GM18526 (cell line): ENCODE data around the gene IQCH.

Experiments used
- POLR2A ChIP-seq: IDR thresholded peaks from 3 replicates; pipeline ENCODE4 v1.6.1; 2011; ENCODE audit not compliant: insufficient read length; ENCODE audit errors: extremely low read depth

The IQCH gene

DNA sequence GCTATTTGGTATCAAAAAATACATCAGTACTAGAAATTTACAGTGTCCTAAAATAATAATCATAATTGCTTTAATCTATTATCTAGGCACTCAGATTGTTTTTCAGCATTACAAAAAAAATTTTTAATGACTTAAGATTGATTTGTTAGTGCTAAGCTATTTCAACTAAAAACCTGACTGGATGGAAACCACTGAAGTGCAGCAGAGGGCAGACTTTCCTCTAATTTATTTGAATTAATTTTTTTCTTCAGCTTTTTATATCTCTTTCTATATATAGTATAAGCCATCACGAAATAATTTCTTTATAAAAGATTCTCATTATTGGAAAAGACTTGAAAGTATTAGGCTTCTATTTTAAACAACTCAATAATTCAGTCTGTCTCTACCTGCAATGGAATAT, 131.4 kb downstream of the IQCH start:
- TF ChIP-seq POLR2A: no peak

DNA sequence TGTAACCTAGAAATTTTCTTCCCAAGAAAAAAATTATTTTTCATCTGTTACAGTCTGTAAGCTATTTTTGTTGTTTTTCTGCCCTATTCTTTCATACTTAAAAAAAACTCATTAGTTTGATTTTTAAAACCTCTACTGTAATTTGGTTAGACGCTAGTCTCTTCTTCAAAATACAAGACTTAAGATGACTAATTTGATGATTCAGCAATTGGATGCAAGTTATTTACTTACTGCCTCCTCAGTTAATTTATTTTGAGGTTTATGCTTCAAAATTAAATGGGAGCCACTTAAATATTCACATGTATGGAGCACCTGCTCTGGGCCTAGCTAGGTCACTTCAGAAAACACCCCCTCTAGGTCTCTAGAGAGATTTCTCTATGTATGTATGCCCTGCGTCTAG, 132.4 kb downstream of the IQCH start:
- no peak for TF ChIP-seq POLR2A

DNA sequence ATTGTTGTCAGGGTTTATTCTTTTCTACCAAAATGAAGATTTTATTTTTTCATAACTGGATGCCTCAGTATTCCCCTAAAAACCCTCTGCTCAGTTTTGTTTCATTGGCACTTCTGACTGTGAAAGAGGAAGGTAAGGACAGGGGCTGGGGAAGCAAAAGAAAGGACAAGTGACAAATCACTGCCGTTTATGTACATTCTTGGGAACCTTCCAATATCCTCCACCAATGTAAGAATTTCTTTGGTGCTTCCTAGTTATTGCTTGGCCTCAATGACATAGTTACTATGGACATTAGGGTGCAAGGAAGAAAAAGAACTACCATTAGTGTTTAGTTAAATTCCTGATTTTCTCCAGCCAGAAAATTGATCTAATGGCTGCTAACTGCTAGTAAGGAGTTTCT, 135.4 kb downstream of the IQCH start:
- no peak for TF ChIP-seq POLR2A

DNA sequence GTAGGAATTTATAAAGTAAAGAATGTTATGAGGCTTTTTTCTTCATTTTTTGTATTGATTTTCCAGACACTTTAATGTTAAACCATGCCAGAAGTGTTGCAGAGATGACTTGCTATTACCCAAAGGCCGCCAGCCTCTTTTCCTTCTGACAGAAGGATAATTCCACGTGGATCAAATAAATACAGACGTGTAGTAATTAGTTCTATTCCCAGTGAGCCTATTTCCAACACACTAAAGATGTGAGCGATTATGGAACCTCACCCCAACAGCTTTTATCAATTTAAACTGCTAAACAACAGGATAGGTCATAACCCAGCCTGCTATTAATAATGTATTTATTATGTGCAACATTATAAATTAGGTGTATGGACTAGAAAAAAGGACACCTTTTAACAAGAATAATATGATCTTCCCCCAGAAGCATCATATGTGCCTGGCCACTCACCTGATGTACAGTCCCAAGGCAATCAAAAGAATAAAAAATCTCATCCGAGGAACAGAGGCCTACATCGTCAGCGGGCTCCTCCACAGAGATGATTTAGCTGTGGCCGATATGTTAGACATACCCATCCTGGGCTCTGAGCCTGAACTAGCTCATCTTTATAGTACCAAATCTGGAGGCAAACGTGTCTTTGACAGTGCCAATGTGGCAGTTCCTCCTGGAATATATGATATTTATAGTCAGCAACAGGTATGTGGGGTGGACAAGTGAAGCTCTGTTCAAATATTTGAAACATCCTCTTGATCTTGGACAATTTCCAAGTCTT, 140.5 kb downstream of the IQCH start:
- no peak for TF ChIP-seq POLR2A

DNA sequence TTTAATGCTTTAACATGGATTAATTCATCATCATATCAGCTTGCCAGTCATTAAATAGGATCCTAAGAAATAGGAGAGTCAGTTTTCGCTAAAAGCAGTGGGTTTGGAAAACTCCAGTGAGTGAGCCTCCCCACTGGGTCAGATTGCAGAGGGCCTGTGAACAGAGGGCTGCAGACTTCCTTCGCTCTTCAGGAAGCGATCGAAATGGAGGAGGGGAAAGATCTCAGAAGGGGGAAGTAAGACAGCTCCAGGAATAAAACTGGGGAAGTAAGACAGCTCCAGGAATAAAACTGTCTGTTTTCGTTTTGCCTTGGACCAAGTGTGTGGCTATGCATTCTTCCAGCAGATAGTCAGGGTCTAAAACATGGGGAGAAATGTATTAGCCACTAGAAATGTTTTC, 141.5 kb downstream of the IQCH start:
- TF ChIP-seq POLR2A: no peak

DNA sequence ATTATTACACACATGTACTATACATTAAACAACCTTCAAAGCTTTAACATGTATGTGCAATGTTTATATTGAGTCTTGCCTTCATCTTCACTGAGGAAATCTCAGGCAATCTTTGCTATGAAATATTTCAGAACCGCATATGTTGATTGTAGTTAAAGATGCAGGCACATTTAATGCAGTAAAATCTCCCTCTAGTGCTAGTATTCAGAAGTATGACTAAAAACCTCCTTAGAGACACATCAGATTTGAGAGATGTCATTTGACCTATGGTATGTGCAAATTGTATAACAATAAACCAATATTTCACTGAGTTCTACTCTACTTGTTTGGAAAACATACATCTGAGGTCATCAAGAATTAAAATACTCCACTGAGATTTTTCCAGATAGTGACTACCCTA, 142.6 kb downstream of the IQCH start:
- no peak for TF ChIP-seq POLR2A

DNA sequence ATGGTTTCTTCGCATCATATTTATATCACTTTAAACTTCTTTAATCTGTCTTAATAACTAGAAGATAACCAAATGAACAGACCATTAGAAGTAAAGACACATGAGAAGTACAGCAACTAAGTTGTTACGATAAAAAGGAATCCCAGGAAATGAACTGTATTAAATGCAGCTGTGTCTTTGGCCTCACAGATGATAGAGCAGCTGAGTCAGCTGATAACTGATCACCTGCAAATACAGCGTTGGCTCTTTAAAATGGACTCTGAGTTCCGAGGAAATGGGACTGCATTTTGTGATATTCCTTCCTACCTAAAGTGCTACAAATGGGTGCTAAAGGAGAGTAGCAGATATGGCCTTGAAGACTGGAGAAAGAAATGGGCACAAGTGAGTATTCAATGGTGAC, 145.3 kb downstream of the IQCH start:
- TF ChIP-seq POLR2A: no peak

DNA sequence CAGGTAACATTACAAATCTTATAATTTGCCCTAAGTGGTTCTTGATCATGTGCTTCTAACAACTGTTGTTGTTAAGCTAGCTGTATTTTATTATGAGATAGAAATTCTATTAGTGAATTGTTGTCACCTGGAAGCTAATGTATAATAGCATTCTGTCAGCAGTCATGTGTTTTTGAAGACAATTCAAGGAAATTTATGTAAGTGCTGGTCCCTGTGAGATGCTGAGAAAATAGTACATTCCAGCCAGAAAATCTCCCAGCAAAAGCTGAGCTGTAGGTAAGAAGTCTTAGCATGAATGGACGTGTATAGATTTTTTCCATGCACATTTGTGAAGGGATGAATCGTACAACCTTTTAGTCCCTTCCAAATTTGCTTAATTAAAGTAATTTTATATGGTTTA, 146.3 kb downstream of the IQCH start:
- TF ChIP-seq POLR2A: no peak

DNA sequence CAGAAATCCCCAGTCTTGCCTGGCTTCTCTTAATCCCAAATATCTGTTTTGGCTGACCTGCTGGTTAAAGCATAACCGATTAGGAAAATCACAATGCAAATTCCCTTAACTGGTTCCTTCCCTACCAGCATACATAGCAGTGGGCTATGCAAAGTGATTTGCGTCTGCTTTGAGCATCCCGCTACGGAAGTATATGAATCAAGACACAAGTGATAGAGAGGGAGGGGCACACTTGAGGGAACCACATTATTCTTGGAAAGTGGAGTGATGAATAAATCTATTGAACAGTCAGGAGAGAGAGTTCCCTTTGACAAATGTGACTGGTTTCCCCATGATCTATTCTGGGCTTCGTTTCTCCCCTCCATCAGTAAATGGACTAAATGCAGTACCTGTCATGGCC, 146.8 kb downstream of the IQCH start:
- no peak for TF ChIP-seq POLR2A

DNA sequence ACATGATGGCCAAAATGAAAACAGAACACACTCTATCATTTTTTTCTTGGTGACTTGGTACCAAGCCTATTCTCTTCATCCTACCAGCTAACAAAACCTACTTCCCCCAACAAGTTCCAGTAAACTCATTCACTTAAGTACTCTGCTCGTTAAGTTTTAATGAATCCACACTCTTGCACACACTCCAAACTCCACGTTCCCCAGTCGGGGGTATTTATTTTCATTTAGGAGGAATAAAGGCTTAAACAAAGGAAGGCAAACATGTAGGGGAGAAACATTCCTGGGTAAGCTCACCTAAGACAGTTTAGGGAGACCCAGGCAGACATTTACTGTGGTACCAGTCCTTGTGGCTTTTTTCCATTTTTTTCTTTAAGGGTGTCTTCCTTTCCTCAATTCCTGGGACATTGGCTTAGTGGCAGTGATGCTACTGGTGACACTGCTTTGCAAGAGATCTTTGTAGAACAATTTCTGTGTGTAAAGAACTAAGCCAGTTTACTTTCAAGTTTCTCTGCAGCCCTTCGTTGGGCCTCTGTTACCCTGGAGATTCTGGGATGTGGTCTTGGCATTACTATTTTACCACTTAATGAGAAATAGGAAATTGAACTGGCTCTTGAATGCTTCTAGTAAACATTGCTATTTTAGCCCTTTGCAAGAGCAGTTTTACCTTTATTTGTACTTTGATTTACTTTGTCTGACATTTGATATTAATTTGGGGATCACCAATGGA, 149.0 kb downstream of the IQCH start:
- no peak for TF ChIP-seq POLR2A

DNA sequence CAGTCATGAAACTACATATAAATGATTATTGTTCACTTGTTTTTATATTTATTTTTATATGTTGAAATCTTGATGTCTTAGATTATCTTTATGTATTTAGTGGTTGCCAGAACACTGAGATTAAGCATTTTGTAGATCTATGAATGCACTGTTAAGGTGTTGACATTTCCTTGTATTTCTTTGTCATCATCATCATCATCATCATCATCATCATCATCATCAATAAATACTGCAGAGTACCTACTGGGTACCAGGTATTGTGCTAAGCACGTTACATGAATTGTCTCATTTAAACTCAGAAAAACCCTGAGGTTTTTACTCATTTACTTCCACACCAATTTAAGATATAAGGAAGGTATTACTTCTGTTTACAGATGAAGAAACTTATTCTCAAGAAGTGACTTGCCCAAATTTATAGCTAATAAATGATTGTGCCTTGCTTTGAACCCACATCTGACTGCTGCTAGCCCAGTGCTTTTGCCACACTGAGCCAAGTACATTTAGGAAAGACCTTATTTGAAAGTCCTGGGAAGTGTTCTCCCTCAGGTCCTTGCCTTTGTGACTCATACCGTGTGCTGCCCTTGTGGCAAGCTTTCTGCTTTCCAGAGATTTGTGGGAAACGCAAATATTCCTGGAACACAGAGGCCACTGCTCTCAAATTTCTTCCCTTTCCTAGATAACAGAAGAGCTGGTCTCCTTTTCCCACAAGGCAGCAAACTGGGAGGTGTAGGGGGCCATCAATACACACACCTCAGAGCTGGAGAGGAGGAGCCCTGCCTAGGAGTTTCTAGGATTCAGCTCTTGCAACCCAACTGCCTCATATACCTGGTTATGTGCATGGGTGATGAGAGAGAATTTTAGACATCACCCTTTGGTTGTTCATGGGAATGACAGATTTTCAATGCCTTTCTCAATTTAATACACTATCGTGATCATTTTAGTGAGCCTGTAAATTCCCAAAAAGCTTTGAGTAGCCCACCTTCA, 150.9 kb downstream of the IQCH start:
- TF ChIP-seq POLR2A: no peak

DNA sequence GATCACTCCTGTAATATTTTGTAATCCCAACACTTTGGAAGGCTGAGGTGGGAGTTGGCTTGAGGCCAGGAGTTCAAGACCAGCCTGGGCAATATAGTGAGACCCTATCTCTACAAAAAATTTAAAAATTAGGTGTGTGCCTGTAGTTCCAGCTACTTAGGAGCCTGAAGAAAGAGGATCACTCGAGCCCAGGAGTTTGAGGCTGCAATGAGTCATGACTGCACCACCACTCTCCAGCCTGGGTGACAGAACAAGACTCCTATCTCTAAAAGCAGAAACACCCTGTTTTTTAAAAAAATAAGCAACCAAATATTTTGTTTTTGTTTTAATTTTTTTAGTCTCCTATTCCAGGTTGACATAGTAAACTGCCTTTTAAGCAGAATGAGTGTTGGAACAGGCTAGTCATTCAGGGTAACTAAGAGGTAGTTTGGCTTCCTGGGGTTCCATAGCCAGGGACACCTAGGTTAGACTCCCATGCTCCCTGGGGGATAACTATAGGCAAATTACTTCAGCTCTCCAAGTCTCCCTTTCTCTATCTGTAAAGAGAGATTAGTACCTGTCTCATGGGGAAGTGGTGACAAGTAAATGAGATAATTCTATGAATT, 151.8 kb downstream of the IQCH start:
- TF ChIP-seq POLR2A: no peak

DNA sequence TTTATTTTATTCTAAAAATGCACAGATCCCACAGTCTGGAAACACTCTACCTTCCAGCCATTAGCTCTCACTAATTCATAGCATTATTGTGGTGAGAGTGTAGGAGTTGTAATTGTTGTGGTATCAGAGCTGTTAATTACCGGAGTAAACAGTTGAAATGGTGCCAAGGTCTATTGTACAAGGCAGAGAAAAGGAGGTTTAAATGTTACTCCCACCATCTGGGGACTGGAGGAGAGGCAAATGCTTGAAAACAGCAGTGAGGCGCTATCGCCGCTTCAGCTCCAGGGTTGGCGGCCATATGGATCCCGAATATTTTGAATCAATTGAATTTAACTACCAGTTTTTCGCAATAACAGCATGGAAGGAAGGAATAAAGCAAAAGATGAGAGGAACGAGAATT, 153.2 kb downstream of the IQCH start:
- no peak for TF ChIP-seq POLR2A

DNA sequence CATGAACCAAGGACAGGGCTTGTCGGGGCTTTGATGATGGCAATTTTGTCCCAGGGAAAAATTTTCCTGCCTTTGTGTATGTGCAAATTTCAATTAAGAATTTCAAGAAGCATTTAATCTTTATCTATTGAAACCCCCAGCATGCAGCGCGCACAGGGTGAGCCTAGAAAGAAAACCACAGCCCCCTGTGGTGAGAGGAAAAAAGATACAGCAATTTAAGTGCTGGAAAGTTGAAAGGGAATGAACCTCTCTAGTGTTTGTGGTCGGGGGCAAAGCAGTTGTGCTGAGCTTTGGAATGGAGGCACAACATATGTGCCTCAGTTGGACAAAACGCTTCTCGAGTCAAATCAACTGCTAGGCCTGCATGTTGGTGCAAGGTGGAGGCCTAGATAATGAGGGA, 154.6 kb downstream of the IQCH start:
- TF ChIP-seq POLR2A: no peak

DNA sequence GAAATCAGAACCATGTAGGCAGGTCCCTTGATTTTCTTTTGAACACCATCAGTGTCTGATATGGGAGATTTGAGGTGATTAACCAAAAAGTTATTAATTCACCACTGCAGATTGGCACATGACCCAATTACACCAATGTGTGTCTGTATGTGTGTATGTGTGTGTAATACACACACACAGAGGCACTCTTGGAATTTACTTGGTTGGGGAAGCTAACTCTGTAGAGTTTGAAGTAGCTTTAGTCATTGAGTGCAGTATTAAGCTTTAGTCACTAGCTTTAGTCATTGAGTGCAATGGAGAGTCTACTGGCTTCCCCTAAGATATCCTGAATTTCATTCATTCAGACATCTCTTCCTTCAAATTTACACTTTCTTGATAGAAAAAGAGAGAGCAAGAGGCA, 156.9 kb downstream of the IQCH start:
- no peak for TF ChIP-seq POLR2A

DNA sequence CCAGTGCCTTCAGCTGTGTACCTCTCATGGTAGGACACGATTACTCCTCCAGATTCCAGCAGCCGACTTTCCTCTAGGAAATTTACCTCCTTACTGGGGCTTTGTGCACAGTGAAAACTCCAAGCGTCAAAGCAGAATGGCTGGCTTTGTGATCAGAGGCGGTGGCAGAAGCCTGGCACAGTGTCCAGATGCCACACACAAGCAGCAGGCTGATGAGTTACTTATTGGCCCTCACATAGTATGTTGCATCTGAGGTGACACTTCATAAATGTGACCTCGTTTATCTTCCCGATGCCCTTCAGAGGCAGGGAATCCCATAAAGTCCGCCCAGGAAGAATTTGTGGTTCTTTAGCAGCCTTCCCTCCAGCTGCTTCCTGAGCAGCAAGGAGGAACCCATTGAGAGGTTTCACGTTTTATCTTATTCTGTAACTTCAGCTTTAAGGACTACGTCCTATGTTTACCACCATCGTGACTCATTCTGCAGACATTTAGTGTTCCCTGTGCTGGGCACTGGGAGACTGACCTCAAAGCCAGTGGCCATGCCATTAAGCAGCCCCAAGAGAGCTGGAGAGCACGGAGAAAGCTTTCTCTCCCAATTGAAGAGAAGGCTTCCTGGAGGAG, 159.3 kb downstream of the IQCH start:
- no peak for TF ChIP-seq POLR2A
